MCF 10A (cell line): ENCODE results near the gene KIAA1328. TPM values are rescaled to one million over a fixed set of nuclear protein-coding genes. Genes with fewer than 3 reads are reported as not detected.

Experiments used
- BruUV-seq: library from RNA; stranded (reverse); fragments of 400-500 nt; replicated peaks from 2 replicates; lab custom pipeline; 2021; lab: Mats Ljungman, UMichigan
- CTCF ChIA-PET: fragments of 300-600 bp; sonication (Branson Sonifier 250); formaldehyde crosslinking; extraction: SDS; loops from one replicate; lab custom pipeline; 2021; ENCODE audit warnings: antibody characterized with exemption, inconsistent platforms; lab: Yijun Ruan, JAX
- POLR2A ChIA-PET: fragments of 300-600, 350-650 bp; sonication (Branson Sonifier 250); formaldehyde crosslinking; extraction: SDS; loops from one replicate; lab custom pipeline; 2020; ENCODE audit warnings: antibody characterized with exemption, inconsistent platforms; lab: Yijun Ruan, JAX
- DNase-seq: peaks from one replicate; pipeline ENCODE4 v3.0.0-alpha.2; 2018; ENCODE audit not compliant: unreplicated experiment
- H3K27ac Mint-ChIP-seq: one replicate; pipeline ENCODE4 v1.8.0; 2022; ENCODE audit warnings: mild to moderate bottlenecking, low read depth, mixed read lengths; ENCODE audit not compliant: unreplicated experiment
- H3K27me3 Mint-ChIP-seq: one replicate; pipeline ENCODE4 v1.8.0; 2022; ENCODE audit warnings: mixed read lengths; ENCODE audit not compliant: insufficient read depth, unreplicated experiment
- H3K36me3 Mint-ChIP-seq: one replicate; pipeline ENCODE4 v1.8.0; 2022; ENCODE audit warnings: mild to moderate bottlenecking, moderate library complexity, mixed read lengths; ENCODE audit not compliant: insufficient read depth, unreplicated experiment
- H3K4me1 Mint-ChIP-seq: one replicate; pipeline ENCODE4 v1.8.0; 2022; ENCODE audit warnings: mixed read lengths; ENCODE audit not compliant: insufficient read depth, unreplicated experiment
- H3K4me3 Mint-ChIP-seq: one replicate; pipeline ENCODE4 v1.8.0; 2022; ENCODE audit warnings: mild to moderate bottlenecking, moderate library complexity, mixed read lengths; ENCODE audit not compliant: unreplicated experiment
- H3K9me3 Mint-ChIP-seq: one replicate; pipeline ENCODE4 v1.8.0; 2022; ENCODE audit warnings: mixed read lengths; ENCODE audit not compliant: unreplicated experiment
- CTCF ChIP-seq: fragments of 200-600 bp; IDR thresholded peaks from one replicate; pipeline ENCODE4 v1.8.0; 2022; ENCODE audit warnings: antibody characterized with exemption, mild to moderate bottlenecking; ENCODE audit not compliant: unreplicated experiment
- intact Hi-C: fragments of 100-400 bp; cut with micrococcal nuclease; formaldehyde crosslinking; loops from 2 replicates; pipeline ENCODE4 v1.14.1; 2022
- total RNA-seq: library from RNA; stranded (reverse); gene quantifications from 2 replicates; pipeline ENCODE4 v1.2.3, GENCODE V29; 2022

The KIAA1328 gene
- total RNA-seq, 1 experiment from 2014 or later, result 4.1 TPM

DNA sequence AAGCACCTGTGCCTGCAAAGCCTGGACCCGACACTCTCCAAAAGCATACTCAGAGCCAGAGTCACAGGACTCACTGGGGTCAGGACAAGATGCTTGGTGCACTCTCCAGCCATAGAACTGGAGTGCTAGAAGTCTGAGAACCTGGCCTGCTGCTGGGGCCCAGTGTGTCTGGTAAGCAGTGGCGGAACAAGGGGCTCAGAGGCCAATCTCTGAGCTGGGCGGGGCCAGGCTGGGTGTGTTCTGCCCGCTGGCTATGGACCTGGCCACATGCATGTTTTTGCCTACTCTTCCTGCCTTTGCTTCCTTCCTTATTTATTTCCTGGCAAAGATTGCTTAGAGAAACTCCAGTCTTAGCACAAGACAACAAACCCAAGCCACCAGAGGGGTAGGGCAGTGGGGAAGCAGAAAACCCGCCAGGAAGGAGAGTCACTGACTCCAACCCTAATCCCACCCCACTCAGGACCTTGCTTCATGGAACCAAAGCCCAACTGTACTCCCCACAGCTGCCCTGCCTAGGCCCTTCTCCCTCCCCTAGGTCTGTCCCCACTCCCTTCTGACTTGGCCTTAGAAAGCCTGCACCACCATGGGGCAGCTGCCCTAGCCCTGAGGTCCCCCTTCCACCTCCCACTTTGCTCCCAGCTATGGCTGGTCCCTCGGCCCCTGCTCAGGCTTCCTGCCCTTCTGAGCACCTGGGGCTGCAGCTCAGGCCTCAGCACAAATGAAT, 421.1 kb downstream of the KIAA1328 start:
- intact Hi-C loops, result no loop called here
- Mint-ChIP-seq H3K9me3 (no peaks in the 10 kb centered on the region), H3K27me3 (peaks cover 5% of the 10 kb centered on the region), H3K4me3 (no peak overlapping the region), H3K4me1 (no peaks in the 10 kb centered on the region), H3K27ac (no peak overlapping the region), H3K36me3 (peaks cover 7% of the 10 kb centered on the region)
- CTCF ChIA-PET, result interaction anchor here (1.6 kb wide), 1 partner anchor 308 kb away, joined by 3 read pairs; no protein-coding TSS in a partner anchor
- POLR2A ChIA-PET, result no interaction called here
- TF ChIP-seq CTCF, result no peak
- no peak for DNase-seq
- no TSS peak for BruUV-seq

DNA sequence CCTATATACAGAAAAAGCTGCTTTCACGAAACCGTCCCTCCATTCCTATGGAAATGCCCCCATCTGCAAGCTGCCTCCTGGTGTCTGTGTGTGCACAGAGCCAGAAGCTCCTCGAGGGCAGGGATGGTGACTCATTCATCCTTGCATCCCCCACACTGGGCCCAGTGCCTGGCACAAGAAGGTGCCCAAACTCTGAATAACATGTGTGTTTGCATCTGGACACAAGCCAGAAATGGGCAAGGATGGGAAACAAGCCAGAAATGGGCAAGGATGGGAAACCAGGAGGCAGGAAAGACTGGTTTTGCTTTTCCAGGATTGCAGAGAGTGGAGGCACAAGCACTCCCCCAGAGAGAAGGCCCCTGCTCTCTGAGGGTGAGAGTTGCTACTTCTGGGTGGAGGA, 422.8 kb downstream of the KIAA1328 start:
- no peak for TF ChIP-seq CTCF
- DNase-seq, result peak; percentile 76
- H3K36me3 Mint-ChIP-seq, result peaks cover 7% of the 10 kb centered on the region
- ChIA-PET CTCF (interaction anchor here (1.1 kb wide), 1 partner anchor 58 kb away, joined by 3 read pairs; no protein-coding TSS in a partner anchor), POLR2A (no interaction called here)
- H3K4me1 Mint-ChIP-seq, result no peaks in the 10 kb centered on the region
- intact Hi-C loops, result no loop called here
- H3K4me3 Mint-ChIP-seq, result no peak overlapping the region
- H3K27ac Mint-ChIP-seq, result no peak overlapping the region
- peaks cover 13% of the 10 kb centered on the region for H3K27me3 Mint-ChIP-seq
- H3K9me3 Mint-ChIP-seq, result no peaks in the 10 kb centered on the region
- BruUV-seq, result no TSS peak

DNA sequence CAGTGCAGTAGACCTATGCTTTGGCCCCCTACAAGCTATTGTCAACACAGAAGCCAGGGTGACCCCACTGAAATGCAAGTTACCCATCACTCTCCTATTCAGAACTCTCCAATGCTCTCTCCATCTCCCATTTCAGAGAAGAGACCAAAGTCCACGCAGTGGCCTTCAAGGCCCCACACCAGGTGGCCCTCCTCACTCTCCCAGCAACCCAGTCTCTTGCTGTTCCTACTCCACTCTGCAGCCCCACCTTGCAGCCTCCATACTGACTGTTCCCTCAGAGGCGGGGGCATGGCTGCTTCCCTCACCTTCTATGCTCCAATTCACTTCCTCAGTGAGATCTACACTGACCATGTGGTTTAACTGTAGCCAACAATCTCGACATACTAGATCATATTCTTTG, 423.4 kb downstream of the KIAA1328 start:
- ChIA-PET CTCF (no interaction called here), POLR2A (no interaction called here)
- Mint-ChIP-seq H3K27me3 (peaks cover 16% of the 10 kb centered on the region), H3K27ac (no peak overlapping the region), H3K36me3 (peaks cover 7% of the 10 kb centered on the region), H3K4me3 (no peak overlapping the region), H3K9me3 (no peaks in the 10 kb centered on the region), H3K4me1 (no peaks in the 10 kb centered on the region)
- no peak for DNase-seq
- intact Hi-C loops, result no loop called here
- no peak for TF ChIP-seq CTCF
- no TSS peak for BruUV-seq

DNA sequence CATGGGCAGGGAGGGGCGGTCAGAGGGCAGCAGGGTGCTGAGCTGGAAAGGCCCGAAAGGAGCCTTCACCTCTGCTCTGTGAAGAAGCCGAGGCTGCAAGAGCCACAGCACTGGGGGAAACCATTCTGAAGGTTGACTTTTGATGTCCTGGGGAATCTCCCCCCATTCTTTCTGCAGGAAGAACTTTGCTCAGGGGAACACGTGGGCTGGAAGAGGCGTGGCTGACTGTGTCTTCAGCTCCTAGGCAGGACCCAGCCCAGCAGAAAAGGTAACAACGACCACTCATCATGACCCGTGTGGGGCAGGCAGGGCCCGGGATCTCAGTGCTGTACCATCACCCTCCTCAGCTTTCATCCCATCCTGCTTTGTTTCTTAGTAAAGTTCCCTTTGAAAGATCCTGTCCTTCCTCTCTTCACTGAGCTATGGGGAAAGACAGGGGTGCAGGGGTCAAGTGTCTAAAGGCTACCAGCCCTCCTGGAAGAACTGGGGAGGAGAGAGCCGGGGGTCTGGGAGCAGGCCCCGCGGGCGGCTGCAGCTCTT, 424.0 kb downstream of the KIAA1328 start:
- DNase-seq, result no peak
- Mint-ChIP-seq H3K36me3 (peaks cover 7% of the 10 kb centered on the region), H3K4me1 (no peaks in the 10 kb centered on the region), H3K27me3 (peaks cover 22% of the 10 kb centered on the region), H3K4me3 (no peak overlapping the region), H3K9me3 (no peaks in the 10 kb centered on the region), H3K27ac (no peak overlapping the region)
- ChIA-PET POLR2A (no interaction called here), CTCF (no interaction called here)
- no TSS peak for BruUV-seq
- no peak for TF ChIP-seq CTCF
- intact Hi-C loops, result no loop called here
